Measurements from ENCODE around the gene IL3RA.

IL3RA gene

DNA sequence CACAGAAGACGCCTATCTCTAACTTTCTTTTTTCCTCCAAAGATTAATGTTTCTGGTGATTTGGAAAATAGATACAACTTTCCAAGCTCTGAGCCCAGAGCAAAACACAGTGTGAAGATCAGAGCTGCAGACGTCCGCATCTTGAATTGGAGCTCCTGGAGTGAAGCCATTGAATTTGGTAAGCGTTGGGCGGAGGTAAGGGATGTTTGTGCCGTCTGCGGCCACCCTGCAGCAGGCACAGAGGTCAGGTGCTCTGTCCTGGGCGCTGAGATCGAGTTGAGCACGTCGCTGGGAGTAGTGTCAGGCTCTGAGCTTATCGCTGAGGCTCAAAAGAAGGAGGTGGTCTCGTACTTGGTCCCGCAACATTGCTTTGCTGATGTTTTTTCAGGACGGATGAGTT lies 36.1 kb upstream of the IL3RA start:
- H3K27ac ChIP-seq (ENCODE audit: low read depth, low read length): no peak overlapping the region
- no peaks in the 10 kb centered on the region for H3K27me3 ChIP-seq (ENCODE audit: control insufficient read depth, low read length)
- no peaks in the 10 kb centered on the region for H3F3A ChIP-seq (ENCODE audit: control insufficient read depth, insufficient read depth)
- no peaks in the 10 kb centered on the region for H3K79me2 ChIP-seq (ENCODE audit: control insufficient read depth, low read length)
- H3K9me3 ChIP-seq (ENCODE audit: control insufficient read depth, insufficient read depth, low read length): peaks cover 8% of the 10 kb centered on the region
- no peaks in the 10 kb centered on the region for H3K9me2 ChIP-seq (replicated peaks; ENCODE audit: control insufficient read depth, low read length)
- H3K36me3 ChIP-seq (ENCODE audit: control insufficient read depth, low read length): no peaks in the 10 kb centered on the region
- H3K4me2 ChIP-seq (ENCODE audit: low read length): no peak overlapping the region
- H3K4me3 ChIP-seq (ENCODE audit: low read length): no peak overlapping the region
- H4K20me1 ChIP-seq (ENCODE audit: control insufficient read depth, insufficient read depth, low read depth, low read length): no peaks in the 10 kb centered on the region
- H3K4me1 ChIP-seq (ENCODE audit: control insufficient read depth, low read length): no peaks in the 10 kb centered on the region
- TF ChIP-seq EZH2phosphoT487 (IDR thresholded peaks at IDR 0.05; ENCODE audit: borderline replicate concordance, low read length): no peak
- TF ChIP-seq CTCF (IDR thresholded peaks at IDR 0.05; ENCODE audit: low read depth, low read length, poor library complexity, severe bottlenecking): no peak

DNA sequence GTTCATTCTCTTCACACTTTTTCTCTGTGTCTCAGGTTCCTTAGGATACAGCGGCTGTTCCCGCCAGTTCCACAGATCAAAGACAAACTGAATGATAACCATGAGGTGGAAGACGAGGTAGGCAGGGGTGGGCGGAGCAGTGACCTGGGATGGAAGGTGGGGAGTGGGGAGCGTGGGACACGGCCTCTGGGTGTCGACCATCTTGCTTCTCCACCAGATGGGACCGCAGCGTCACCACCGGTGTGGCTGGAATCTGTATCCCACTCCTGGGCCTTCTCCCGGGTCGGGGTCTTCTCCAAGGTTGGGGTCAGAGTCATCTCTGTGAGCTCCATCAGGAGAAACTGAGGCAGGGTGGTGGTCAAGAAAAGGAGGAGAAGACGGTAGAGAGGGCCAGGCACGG lies 31.2 kb upstream of the IL3RA start:
- Histone ChIP-seq H3K4me3 (ENCODE audit: low read length) (no peak overlapping the region), H3K9me3 (ENCODE audit: control insufficient read depth, insufficient read depth, low read length) (no peaks in the 10 kb centered on the region), H3F3A (ENCODE audit: control insufficient read depth, insufficient read depth) (no peaks in the 10 kb centered on the region), H3K4me1 (ENCODE audit: control insufficient read depth, low read length) (no peaks in the 10 kb centered on the region), H3K27ac (ENCODE audit: low read depth, low read length) (no peak overlapping the region), H4K20me1 (ENCODE audit: control insufficient read depth, insufficient read depth, low read depth, low read length) (no peaks in the 10 kb centered on the region), H3K79me2 (ENCODE audit: control insufficient read depth, low read length) (no peaks in the 10 kb centered on the region), H3K36me3 (ENCODE audit: control insufficient read depth, low read length) (no peaks in the 10 kb centered on the region), H3K9me2 (replicated peaks; ENCODE audit: control insufficient read depth, low read length) (no peaks in the 10 kb centered on the region), H3K4me2 (ENCODE audit: low read length) (no peak overlapping the region), H3K27me3 (ENCODE audit: control insufficient read depth, low read length) (no peaks in the 10 kb centered on the region)
- TF ChIP-seq CTCF (IDR thresholded peaks at IDR 0.05; ENCODE audit: low read depth, low read length, poor library complexity, severe bottlenecking): no peak
- TF ChIP-seq EZH2phosphoT487 (IDR thresholded peaks at IDR 0.05; ENCODE audit: borderline replicate concordance, low read length): no peak

DNA sequence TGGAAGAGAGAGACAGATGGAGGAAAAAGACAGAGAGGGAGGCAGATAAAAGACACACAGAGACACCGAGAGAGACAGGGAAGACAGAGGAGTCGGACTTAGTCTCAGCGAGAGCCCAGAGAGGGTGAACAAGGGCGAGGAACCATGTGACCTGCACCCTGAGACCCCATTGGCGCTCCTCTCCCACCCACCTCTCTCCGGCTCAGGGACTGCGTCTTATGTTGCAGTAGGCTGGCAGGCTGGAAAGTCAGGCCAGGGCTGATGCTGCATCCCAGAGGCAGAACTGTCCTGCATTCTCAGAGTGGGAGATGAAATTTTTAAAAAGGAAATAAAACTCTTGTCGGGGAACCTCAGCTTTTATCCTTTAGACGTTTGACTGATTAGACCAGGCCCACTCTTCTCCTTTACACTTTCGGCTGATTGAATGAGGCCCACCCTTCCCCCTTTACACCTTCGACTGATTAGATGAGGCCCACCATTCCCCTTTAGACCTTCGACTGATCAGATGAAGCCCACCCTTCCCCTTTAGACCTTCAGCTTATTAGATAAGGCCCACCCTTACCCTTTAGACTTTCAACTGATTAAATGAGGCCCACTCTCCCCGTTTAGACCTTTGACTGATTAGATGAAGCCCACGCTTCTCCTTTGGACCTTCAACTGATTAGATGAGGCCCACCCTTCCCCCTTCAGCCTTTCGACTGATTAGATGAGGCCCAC lies 29.5 kb upstream of the IL3RA start:
- Histone ChIP-seq H3K4me1 (ENCODE audit: control insufficient read depth, low read length) (no peaks in the 10 kb centered on the region), H3K4me3 (ENCODE audit: low read length) (no peak overlapping the region), H3K9me3 (ENCODE audit: control insufficient read depth, insufficient read depth, low read length) (no peaks in the 10 kb centered on the region), H3K27ac (ENCODE audit: low read depth, low read length) (no peak overlapping the region), H3K79me2 (ENCODE audit: control insufficient read depth, low read length) (no peaks in the 10 kb centered on the region), H3F3A (ENCODE audit: control insufficient read depth, insufficient read depth) (no peaks in the 10 kb centered on the region), H3K36me3 (ENCODE audit: control insufficient read depth, low read length) (no peaks in the 10 kb centered on the region), H3K4me2 (ENCODE audit: low read length) (no peak overlapping the region), H3K9me2 (replicated peaks; ENCODE audit: control insufficient read depth, low read length) (no peaks in the 10 kb centered on the region), H4K20me1 (ENCODE audit: control insufficient read depth, insufficient read depth, low read depth, low read length) (no peaks in the 10 kb centered on the region), H3K27me3 (ENCODE audit: control insufficient read depth, low read length) (no peaks in the 10 kb centered on the region)
- no peak for TF ChIP-seq EZH2phosphoT487 (IDR thresholded peaks at IDR 0.05; ENCODE audit: borderline replicate concordance, low read length)
- no peak for TF ChIP-seq CTCF (IDR thresholded peaks at IDR 0.05; ENCODE audit: low read depth, low read length, poor library complexity, severe bottlenecking)
